Caco-2 (cell line): Measurements from ENCODE around the gene ANKRD28. TPM values are rescaled to one million over a fixed set of nuclear protein-coding genes. Genes with fewer than 3 reads are reported as not detected.

Experiments
- BruUV-seq: library from RNA; stranded (reverse); fragments of 400-500 nt; replicated peaks from 2 replicates; lab custom pipeline; 2021; lab: Mats Ljungman, UMichigan
- CTCF ChIA-PET: fragments of 300-600 bp; sonication (Branson Sonifier 250); formaldehyde crosslinking; loops from one replicate; lab custom pipeline; 2022; ENCODE audit warnings: antibody characterized with exemption; lab: Charles Lee
- POLR2A ChIA-PET: fragments of 300-600 bp; sonication (Branson Sonifier 250); formaldehyde crosslinking; loops from one replicate; lab custom pipeline; 2022; ENCODE audit warnings: antibody characterized with exemption; lab: Charles Lee
- DNase-seq, 2 experiments: peaks; one replicate each; pipeline versions ENCODE4 v3.0.0 to v3.0.0-alpha.2; 2020 to 2022
- H3K27me3 ChIP-seq: replicated peaks from 2 replicates; pipeline ENCODE4 v1.6.0; 2011; ENCODE audit warnings: low read length; ENCODE audit not compliant: control insufficient read depth, insufficient read depth
- H3K36me3 ChIP-seq: 2 replicates; pipeline ENCODE4 v1.5.1; 2011; ENCODE audit warnings: low read length; ENCODE audit not compliant: control insufficient read depth, insufficient read depth
- H3K4me1 ChIP-seq: fragments of 250-450 bp; sonication (Bioruptor Pico); 2 replicates; pipeline ENCODE4 v1.5.1; 2020; ENCODE audit warnings: mild to moderate bottlenecking
- H3K4me3 ChIP-seq: 2 replicates; pipeline ENCODE4 v1.5.1; 2011; ENCODE audit warnings: low read depth, mild to moderate bottlenecking, control low read depth, low read length
- H3K9me3 ChIP-seq: fragments of 250-450 bp; sonication (Bioruptor Pico); 2 replicates; pipeline ENCODE4 v1.5.1; 2020; ENCODE audit warnings: mild to moderate bottlenecking, moderate library complexity
- H3K27ac Mint-ChIP-seq: one replicate; pipeline ENCODE4 v1.8.0; 2022; ENCODE audit warnings: mixed read lengths; ENCODE audit not compliant: unreplicated experiment
- H3K27me3 Mint-ChIP-seq: one replicate; pipeline ENCODE4 v1.8.0; 2022; ENCODE audit warnings: mixed read lengths; ENCODE audit not compliant: insufficient read depth, unreplicated experiment
- H3K36me3 Mint-ChIP-seq: one replicate; pipeline ENCODE4 v1.8.0; 2022; ENCODE audit warnings: mild to moderate bottlenecking, mixed read lengths; ENCODE audit not compliant: insufficient read depth, unreplicated experiment
- H3K4me1 Mint-ChIP-seq: one replicate; pipeline ENCODE4 v1.8.0; 2022; ENCODE audit warnings: low read depth, mixed read lengths; ENCODE audit not compliant: unreplicated experiment
- H3K4me3 Mint-ChIP-seq: one replicate; pipeline ENCODE4 v1.8.0; 2022; ENCODE audit warnings: mild to moderate bottlenecking, moderate library complexity, mixed read lengths; ENCODE audit not compliant: unreplicated experiment
- H3K9me3 Mint-ChIP-seq: one replicate; pipeline ENCODE4 v1.8.0; 2022; ENCODE audit warnings: mixed read lengths; ENCODE audit not compliant: unreplicated experiment
- intact Hi-C: fragments of 100-400 bp; cut with micrococcal nuclease; formaldehyde crosslinking; loops from one replicate; pipeline ENCODE4 v1.10.0; 2022; ENCODE audit not compliant: unreplicated experiment
- total RNA-seq: library from RNA; stranded (reverse); gene quantifications from 2 replicates; pipeline ENCODE4 v1.2.3, GENCODE V29; 2022
- TF ChIP-seq, protein P1 (sequence below), 2 experiments: fragments of 200-600 bp in 1 of 2; IDR thresholded peaks; 1 replicate in 1 of 2; 2 replicates in 1 of 2; pipeline versions ENCODE4 v1.5.1 to v1.8.0; 2011 to 2022; ENCODE audit warnings: antibody characterized with exemption in 1 of 2, control low read depth in 1 of 2, inconsistent platforms in 1 of 2, low read depth in 1 of 2, low read length in 1 of 2, mild to moderate bottlenecking in 1 of 2, moderate library complexity in 1 of 2; ENCODE audit not compliant: insufficient read depth in 1 of 2, severe bottlenecking in 1 of 2, unreplicated experiment in 1 of 2

The ANKRD28 gene
- total RNA-seq, 1 experiment from 2014 or later, result 37.2 TPM

DNA sequence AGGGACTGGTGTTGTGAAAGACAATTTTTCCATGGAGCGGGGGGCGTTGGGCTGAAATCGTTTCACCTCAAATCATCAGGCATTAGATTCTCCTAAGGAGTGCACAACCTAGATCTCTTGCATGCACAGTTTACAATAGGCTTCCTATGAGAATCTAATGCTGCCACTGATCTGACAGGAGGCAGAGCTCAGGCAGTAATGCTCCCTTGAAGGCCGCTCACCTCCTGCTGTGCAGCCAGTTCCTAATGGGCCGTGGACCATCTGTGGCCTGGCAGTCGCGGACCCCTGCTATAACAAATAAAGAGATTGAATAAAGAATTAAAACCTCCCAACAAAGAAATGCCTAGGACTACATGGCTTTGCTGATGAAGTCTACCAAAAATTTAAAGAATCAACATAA lies 25.3 kb upstream of the ANKRD28 start:
- Mint-ChIP-seq H3K27me3 (no peaks in the 10 kb centered on the region), H3K4me3 (no peak overlapping the region), H3K36me3 (no peaks in the 10 kb centered on the region), H3K4me1 (no peaks in the 10 kb centered on the region), H3K9me3 (no peaks in the 10 kb centered on the region), H3K27ac (no peak overlapping the region)
- BruUV-seq, result no TSS peak
- Histone ChIP-seq H3K9me3 (no peaks in the 10 kb centered on the region), H3K27me3 (no peaks in the 10 kb centered on the region), H3K4me3 (no peak overlapping the region), H3K4me1 (no peaks in the 10 kb centered on the region), H3K36me3 (no peaks in the 10 kb centered on the region)
- intact Hi-C loops, result no loop called here
- POLR2A ChIA-PET, result no interaction called here
- CTCF ChIA-PET, result no interaction called here
- TF ChIP-seq, protein P1, sequence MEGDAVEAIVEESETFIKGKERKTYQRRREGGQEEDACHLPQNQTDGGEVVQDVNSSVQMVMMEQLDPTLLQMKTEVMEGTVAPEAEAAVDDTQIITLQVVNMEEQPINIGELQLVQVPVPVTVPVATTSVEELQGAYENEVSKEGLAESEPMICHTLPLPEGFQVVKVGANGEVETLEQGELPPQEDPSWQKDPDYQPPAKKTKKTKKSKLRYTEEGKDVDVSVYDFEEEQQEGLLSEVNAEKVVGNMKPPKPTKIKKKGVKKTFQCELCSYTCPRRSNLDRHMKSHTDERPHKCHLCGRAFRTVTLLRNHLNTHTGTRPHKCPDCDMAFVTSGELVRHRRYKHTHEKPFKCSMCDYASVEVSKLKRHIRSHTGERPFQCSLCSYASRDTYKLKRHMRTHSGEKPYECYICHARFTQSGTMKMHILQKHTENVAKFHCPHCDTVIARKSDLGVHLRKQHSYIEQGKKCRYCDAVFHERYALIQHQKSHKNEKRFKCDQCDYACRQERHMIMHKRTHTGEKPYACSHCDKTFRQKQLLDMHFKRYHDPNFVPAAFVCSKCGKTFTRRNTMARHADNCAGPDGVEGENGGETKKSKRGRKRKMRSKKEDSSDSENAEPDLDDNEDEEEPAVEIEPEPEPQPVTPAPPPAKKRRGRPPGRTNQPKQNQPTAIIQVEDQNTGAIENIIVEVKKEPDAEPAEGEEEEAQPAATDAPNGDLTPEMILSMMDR (IDR thresholded peaks at IDR 0.05; ENCODE audit: insufficient read depth in 1 of 2, low read depth in 1 of 2, low read length in 1 of 2, severe bottlenecking in 1 of 2, unreplicated experiment in 1 of 2), result no peak
- DNase-seq, result no peak

GRCh38 chr3:15822281-15822680 lies 24.5 kb upstream of the ANKRD28 start:
- no peaks in the 10 kb centered on the region for H3K4me1 ChIP-seq
- H3K9me3 Mint-ChIP-seq, result no peaks in the 10 kb centered on the region
- no peak for DNase-seq
- no TSS peak for BruUV-seq
- H3K27me3 ChIP-seq, result no peaks in the 10 kb centered on the region
- H3K9me3 ChIP-seq, result no peaks in the 10 kb centered on the region
- H3K27ac Mint-ChIP-seq, result no peak overlapping the region
- no peaks in the 10 kb centered on the region for H3K4me1 Mint-ChIP-seq
- H3K36me3 ChIP-seq, result no peaks in the 10 kb centered on the region
- no peaks in the 10 kb centered on the region for H3K27me3 Mint-ChIP-seq
- no peaks in the 10 kb centered on the region for H3K36me3 Mint-ChIP-seq
- H3K4me3 Mint-ChIP-seq, result no peak overlapping the region
- H3K4me3 ChIP-seq, result no peak overlapping the region
- intact Hi-C loops, result no loop called here
- POLR2A ChIA-PET, result no interaction called here
- TF ChIP-seq, protein P1 (IDR thresholded peaks at IDR 0.05; ENCODE audit: insufficient read depth in 1 of 2, low read depth in 1 of 2, low read length in 1 of 2, severe bottlenecking in 1 of 2, unreplicated experiment in 1 of 2), result no peak
- CTCF ChIA-PET, result no interaction called here

DNA sequence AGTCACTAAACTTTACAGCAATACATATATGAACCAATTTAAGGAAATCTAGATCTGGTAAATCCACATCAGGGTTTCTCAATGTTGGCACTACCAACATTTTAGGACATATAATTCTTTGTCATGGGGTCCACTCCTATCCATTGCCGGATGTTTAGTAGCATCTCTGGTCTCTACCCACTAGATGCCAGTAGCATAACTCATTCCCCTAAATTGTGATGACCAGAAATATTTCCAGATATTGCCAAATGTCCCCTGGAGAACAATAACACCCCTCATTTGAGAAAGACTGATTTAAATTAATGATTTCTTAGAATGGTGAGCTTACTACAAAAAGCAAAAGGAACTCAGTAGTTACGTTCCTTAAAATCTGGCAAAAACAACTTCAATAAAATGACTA lies 23.1 kb upstream of the ANKRD28 start:
- TF ChIP-seq, protein P1 (IDR thresholded peaks at IDR 0.05; ENCODE audit: insufficient read depth in 1 of 2, low read depth in 1 of 2, low read length in 1 of 2, severe bottlenecking in 1 of 2, unreplicated experiment in 1 of 2), result no peak
- Histone ChIP-seq H3K4me1 (no peaks in the 10 kb centered on the region), H3K27me3 (no peaks in the 10 kb centered on the region), H3K4me3 (no peak overlapping the region), H3K9me3 (no peaks in the 10 kb centered on the region), H3K36me3 (no peaks in the 10 kb centered on the region)
- Mint-ChIP-seq H3K4me1 (no peaks in the 10 kb centered on the region), H3K9me3 (no peaks in the 10 kb centered on the region), H3K27ac (no peak overlapping the region), H3K27me3 (no peaks in the 10 kb centered on the region), H3K4me3 (no peak overlapping the region), H3K36me3 (no peaks in the 10 kb centered on the region)
- DNase-seq, result no peak
- CTCF ChIA-PET, result no interaction called here
- POLR2A ChIA-PET, result no interaction called here
- intact Hi-C loops, result no loop called here
- BruUV-seq, result no TSS peak
